Activated CD4-positive, CD25-positive, alpha-beta regulatory T cell treated with anti-CD3 and anti-CD28 coated beads, Interleukin-2, amount 50 U/mL, for 72 hours (primary cell): ENCODE data around the gene ITCH.
"Not testable (repeated sequence)": the region's sequence is repeated elsewhere in the genome, so short reads cannot be mapped to it uniquely, and the experiment has no call there.

Experiments used
- DNase-seq: peaks from one replicate; pipeline ENCODE4 v3.0.0; 2021

The ITCH gene

GRCh38 chr20:34472246-34472925 lies 109.3 kb downstream of the ITCH start:
- no peak for DNase-seq

GRCh38 chr20:34473262-34473883 lies 110.3 kb downstream of the ITCH start:
- no peak for DNase-seq

- peak; percentile 40 for DNase-seq
Measured at GRCh38 chr20:34475979-34476736, 113.1 kb downstream of the ITCH start.

GRCh38 chr20:34479627-34480026 lies 116.6 kb downstream of the ITCH start:
- no peak for DNase-seq

GRCh38 chr20:34482154-34482553 lies 119.1 kb downstream of the ITCH start:
- not testable (repeated sequence) for DNase-seq

GRCh38 chr20:34483585-34484220 lies 120.6 kb downstream of the ITCH start:
- not testable (repeated sequence) for DNase-seq

- no peak for DNase-seq
Measured at GRCh38 chr20:34485068-34485634, 122.1 kb downstream of the ITCH start.

GRCh38 chr20:34491226-34491931 lies 128.3 kb downstream of the ITCH start:
- no peak for DNase-seq

- no peak for DNase-seq
Measured at GRCh38 chr20:34491932-34492509, 128.9 kb downstream of the ITCH start.

GRCh38 chr20:34493646-34494045 lies 130.6 kb downstream of the ITCH start:
- no peak for DNase-seq

- no peak for DNase-seq
Measured at GRCh38 chr20:34495307-34495706, 132.2 kb downstream of the ITCH start.

- DNase-seq = no peak
Measured at GRCh38 chr20:34495916-34496315, 132.8 kb downstream of the ITCH start.

GRCh38 chr20:34497596-34497995 lies 134.5 kb downstream of the ITCH start:
- not testable (repeated sequence) for DNase-seq

GRCh38 chr20:34500823-34501222 lies 137.8 kb downstream of the ITCH start:
- DNase-seq = no peak

GRCh38 chr20:34506480-34506879 lies 143.4 kb downstream of the ITCH start:
- DNase-seq = no peak

GRCh38 chr20:34507702-34508413 lies 144.8 kb downstream of the ITCH start:
- no peak for DNase-seq

- no peak for DNase-seq
Measured at GRCh38 chr20:34510575-34510974, 147.5 kb downstream of the ITCH start.

GRCh38 chr20:34511891-34512265 lies 148.8 kb downstream of the ITCH start:
- DNase-seq = no peak

- no peak for DNase-seq
Measured at GRCh38 chr20:34512266-34512954, 149.3 kb downstream of the ITCH start.

- DNase-seq = no peak
Measured at GRCh38 chr20:34512955-34513419, 149.9 kb downstream of the ITCH start.

- DNase-seq = not testable (repeated sequence)
Measured at GRCh38 chr20:34514034-34514433, 151.0 kb downstream of the ITCH start.
